ENCODE data around the gene OR52B2. TPM values are rescaled to one million over a fixed set of nuclear protein-coding genes. Genes with fewer than 3 reads are reported as not detected.

Gene OR52B2
- not detected for total RNA-seq
- long read RNA-seq: 0 reads

- no peak within 1 kb of the TSS for H3K4me3 ChIP-seq
- DNase-seq (no peak), ATAC-seq (no peak)
- no peaks in the 10 kb centered on the region for H3K36me3 ChIP-seq
- no peaks in the 10 kb centered on the region for H3K27me3 ChIP-seq
- H3K4me1 ChIP-seq: no peaks in the 10 kb centered on the region
- intact Hi-C loops (cut with DNase I): no loop called here
- no peak for TF ChIP-seq CTCF (IDR thresholded peaks at IDR 0.05)
- no peak within 1 kb of the TSS for H3K27ac ChIP-seq
- peaks cover under 1% of the 10 kb centered on the region for H3K9me3 ChIP-seq
These were observed at the start of gene OR52B2 for GRCh38 chr11:6170226-6170625. Gene OR52B2, minus strand, starts transcription at chr11:6170326. Its CDS starts 0 bp downstream, at chr11:6170326.

GRCh38 chr11:6219359-6219758, 49.2 kb upstream of the OR52B2 start:
- ATAC-seq: peak; percentile 64
- no peak for DNase-seq
- H3K4me3 ChIP-seq: no peak overlapping the region
- H3K27ac ChIP-seq: no peak overlapping the region
- no peaks in the 10 kb centered on the region for H3K4me1 ChIP-seq
- H3K27me3 ChIP-seq: no peaks in the 10 kb centered on the region
- intact Hi-C loops (cut with DNase I): no loop called here
- H3K9me3 ChIP-seq: no peaks in the 10 kb centered on the region
- peaks cover 99% of the 10 kb centered on the region for H3K36me3 ChIP-seq
- TF ChIP-seq CTCF (IDR thresholded peaks at IDR 0.05): no peak

- peaks cover 99% of the 10 kb centered on the region for H3K36me3 ChIP-seq
These were observed 47.6 kb upstream of the OR52B2 start for GRCh38 chr11:6217722-6218121.

GRCh38 chr11:6216501-6216900, 46.4 kb upstream of the OR52B2 start:
- H3K27ac ChIP-seq: no peak overlapping the region
- H3K27me3 ChIP-seq: no peaks in the 10 kb centered on the region
- no peaks in the 10 kb centered on the region for H3K9me3 ChIP-seq
- ATAC-seq (no peak), DNase-seq (no peak)
- TF ChIP-seq CTCF (IDR thresholded peaks at IDR 0.05): no peak
- intact Hi-C loops (cut with DNase I): no loop called here
- H3K36me3 ChIP-seq: peaks cover 99% of the 10 kb centered on the region
- no peaks in the 10 kb centered on the region for H3K4me1 ChIP-seq
- H3K4me3 ChIP-seq: no peak overlapping the region

More at GRCh38 chr11:6217722-6218121, 47.6 kb upstream of the OR52B2 start:
- TF ChIP-seq CTCF (IDR thresholded peaks at IDR 0.05): no peak
- no peaks in the 10 kb centered on the region for H3K27me3 ChIP-seq
- DNase-seq (no peak), ATAC-seq (no peak)
- H3K4me1 ChIP-seq: no peaks in the 10 kb centered on the region
- H3K9me3 ChIP-seq: no peaks in the 10 kb centered on the region
- H3K4me3 ChIP-seq: no peak overlapping the region
- no peak overlapping the region for H3K27ac ChIP-seq
- intact Hi-C loops (cut with DNase I): no loop called here

- H3K27ac ChIP-seq: no peak overlapping the region
- no peak for DNase-seq
- H3K4me1 ChIP-seq: no peaks in the 10 kb centered on the region
- no peaks in the 10 kb centered on the region for H3K27me3 ChIP-seq
- intact Hi-C loops (cut with DNase I): no loop called here
- TF ChIP-seq CTCF (IDR thresholded peaks at IDR 0.05): no peak
- ATAC-seq: no peak
- H3K9me3 ChIP-seq: no peaks in the 10 kb centered on the region
- H3K4me3 ChIP-seq: no peak overlapping the region
- H3K36me3 ChIP-seq: peaks cover 97% of the 10 kb centered on the region
These were observed 44.4 kb upstream of the OR52B2 start for GRCh38 chr11:6214530-6214929.

Measured in upper lobe of right lung (tissue), 1 donor.